GM18508 (cell line): ENCODE results near the gene OCA2.
"Not testable (repeated sequence)": the region's sequence is repeated elsewhere in the genome, so short reads cannot be mapped to it uniquely, and the experiment has no call there.

Experiments
- ATAC-seq: cut with Tn5 transposase; IDR thresholded peaks from one replicate; pipeline ENCODE4 v1.9.1; 2021; ENCODE audit warnings: moderate number of reproducible peaks; ENCODE audit not compliant: insufficient read depth, unreplicated experiment

Gene OCA2

DNA sequence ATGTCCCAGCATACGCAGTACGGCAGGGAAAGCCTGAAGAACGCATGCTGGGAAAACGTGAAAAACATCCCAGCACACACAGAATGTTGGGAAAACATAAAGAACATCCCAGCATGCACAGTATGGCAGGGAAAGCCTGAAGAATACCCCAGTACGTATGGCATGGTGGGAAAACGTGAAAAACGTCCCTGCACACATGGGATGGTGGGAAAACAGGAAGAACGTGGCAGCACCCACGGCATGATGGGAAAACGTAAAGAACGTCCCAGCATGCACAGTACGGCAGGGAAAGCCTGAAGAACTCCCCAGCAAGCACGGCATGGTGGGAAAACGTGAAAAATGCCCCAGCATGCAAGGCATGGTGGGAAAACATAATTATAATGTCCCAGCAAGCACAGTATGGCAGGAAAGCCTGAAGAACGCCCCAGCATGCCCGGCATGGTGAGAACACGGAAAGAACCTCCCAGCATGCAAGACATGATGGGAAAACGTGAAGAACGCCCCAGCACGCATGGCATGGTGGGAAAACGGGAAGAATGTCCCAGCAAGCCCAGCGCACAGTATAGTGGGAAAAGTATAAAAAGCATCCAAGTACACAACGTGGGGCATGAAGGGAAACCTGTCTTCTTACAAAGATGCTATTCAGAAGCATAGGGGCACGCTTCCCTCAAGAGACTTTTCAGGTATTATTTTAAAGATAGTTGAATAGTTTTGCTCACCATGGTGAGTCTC, 128.3 kb downstream of the OCA2 start:
- no peak for ATAC-seq

DNA sequence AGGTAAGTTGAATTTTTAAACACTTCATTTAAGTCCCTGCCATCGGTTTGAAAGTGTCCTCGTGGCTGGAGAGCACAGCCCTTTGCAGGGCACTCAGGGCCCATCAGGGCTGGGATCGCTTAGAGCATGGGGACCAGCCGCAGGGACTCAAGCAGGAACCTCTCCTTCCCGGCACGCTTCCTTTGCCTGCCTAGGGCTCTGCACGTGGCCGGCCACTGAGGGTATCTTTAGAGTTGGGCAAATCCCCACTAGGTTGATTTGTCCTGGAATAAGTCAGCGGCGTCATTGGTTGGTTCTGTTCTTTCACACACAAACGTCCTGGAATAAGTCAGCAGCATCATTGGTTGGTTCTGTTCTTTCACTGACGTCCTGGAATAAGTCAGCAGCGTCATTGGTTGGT, 131.6 kb downstream of the OCA2 start:
- no peak for ATAC-seq

DNA sequence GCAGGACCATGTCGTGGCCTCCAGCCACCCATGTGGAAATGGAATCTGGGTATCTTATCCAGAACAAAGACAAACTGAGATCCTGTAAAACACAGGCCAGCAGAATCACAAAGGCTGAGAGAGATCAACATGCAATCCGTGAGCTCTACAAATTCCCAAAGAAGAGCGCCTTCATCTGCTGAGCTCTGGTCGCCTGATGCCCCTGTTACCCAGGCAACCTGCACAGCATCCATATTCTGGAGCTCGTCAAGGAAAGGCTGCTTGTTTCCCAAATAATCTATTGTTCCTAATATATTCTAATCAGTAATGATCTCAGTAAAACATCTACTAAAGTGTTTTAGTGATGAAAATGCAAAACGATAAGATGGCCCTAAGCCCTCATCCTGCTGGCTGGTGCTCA, 133.6 kb downstream of the OCA2 start:
- no peak for ATAC-seq

- ATAC-seq, result no peak
Observed at GRCh38 chr15:27961801-27962200, 137.3 kb downstream of the OCA2 start.

DNA sequence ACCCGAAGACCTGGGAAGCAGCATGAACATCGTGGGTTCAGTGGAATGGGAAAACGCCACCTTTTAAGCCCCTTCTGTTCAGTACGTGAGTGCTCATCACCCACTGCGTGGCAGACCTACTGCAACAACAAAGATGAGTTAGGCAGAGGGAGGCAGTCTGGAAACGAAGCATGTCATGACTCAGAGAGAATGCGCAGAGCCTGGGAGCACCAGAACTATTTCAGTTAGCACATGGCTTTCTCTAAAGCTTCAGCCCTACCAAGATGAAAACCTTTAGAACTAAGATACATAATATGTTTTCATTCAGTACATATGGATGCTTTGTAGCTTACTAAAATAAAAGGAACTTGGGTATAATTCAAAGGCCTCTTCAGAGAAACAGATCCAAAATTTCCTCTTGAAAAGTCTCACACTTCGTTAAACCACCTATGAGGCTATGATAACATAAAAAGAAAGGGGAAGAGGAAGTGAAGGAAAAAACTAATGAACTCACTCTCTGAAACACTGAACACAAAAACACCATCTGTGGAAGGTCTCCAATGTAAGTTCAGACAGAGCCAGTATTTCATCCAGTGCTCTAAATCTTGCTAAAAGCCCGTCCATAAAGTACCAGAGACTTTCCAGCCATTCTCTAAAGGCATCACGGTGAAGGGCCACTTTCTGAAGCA, 140.1 kb downstream of the OCA2 start:
- no peak for ATAC-seq

DNA sequence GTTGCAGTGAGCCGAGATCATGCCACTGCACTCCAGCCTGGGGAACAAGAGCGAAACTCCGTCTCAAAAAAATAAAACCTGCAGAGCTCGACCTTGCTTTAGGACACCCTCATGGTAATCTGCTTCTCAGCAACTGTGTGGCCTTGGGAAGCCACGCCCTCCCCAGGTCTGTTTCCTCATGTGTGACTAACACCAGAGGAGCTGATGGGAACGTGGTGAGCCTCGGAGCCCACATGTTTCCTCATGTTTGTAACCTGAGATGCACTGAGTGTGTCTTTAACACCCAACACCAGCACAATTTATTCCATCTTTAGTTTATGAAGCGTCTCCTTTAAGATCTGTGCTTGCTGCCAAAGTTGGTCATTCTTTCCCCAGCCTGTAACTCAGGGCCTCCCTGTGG, 142.8 kb downstream of the OCA2 start:
- ATAC-seq, result no peak

- ATAC-seq, result no peak
Observed at GRCh38 chr15:27955087-27955486, 144.0 kb downstream of the OCA2 start.

GRCh38 chr15:27952593-27952992, 146.5 kb downstream of the OCA2 start:
- not testable (repeated sequence) for ATAC-seq

DNA sequence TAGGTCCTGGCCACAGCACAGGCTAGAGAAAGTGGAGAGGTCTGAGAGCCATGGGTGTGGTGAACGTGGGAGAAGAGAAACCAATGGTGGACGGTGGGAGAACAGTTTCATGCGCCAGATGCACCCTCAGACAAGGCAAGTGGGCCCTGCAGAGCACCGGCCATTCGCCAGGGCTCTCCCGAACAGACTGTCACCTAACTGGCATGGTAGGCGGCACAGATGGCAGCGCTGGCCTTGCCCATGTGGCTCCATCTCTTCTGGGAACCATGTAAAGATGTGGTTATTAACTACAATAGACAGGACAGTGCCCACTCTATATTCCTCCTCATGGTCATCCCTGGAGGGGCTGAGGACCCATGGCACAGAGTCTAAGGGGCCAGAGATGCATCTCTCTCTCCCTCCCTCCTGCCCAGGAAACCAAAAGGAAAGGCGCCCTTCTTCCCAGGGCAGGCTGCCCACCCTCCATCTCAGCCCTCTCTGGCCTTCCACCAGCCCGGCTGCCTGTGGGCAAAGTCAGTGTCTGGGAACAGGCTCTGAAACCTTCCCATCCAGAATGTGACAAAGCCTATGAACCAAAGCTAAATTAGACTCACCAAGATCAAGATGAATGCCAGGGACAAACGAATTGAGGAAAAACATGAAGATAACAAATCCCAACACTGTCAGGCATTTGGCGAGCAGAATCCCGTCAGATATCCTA, 147.8 kb downstream of the OCA2 start:
- no peak for ATAC-seq

DNA sequence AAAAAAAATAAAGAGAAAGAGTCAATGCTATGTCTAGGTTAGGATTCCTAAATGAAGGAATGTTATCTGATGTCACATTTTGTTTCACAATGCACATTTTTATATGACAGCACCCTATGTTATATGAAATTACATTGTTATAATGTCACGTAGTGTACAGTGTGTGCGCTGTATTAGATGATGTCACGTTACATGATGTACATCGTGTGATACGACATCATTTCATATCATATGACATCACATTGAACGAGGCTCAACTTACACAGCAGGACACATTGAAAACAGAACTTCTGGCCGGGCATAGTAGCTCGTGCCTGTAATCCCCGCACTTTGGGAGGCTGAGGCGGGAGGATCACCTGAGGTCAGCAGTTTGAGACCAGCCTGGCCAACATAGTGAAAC, 150.0 kb downstream of the OCA2 start:
- no peak for ATAC-seq

DNA sequence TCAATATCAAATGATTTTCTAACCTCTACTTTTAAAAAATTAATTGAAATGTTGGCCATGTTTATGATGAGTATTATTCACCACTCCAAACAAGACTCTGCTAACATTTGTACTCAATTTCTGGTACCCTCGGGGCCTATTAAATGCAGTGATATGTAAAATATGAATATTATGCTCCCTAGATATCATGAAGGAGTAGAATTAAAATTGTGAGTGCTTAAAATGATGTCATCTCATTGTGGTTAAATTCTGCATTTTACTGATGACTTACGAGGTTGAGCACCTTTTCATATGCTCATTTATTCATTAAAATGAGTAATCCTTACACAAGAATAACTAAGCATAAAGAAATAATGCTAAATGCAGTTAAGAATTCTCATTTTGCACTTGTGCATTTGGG, 159.9 kb downstream of the OCA2 start:
- no peak for ATAC-seq

DNA sequence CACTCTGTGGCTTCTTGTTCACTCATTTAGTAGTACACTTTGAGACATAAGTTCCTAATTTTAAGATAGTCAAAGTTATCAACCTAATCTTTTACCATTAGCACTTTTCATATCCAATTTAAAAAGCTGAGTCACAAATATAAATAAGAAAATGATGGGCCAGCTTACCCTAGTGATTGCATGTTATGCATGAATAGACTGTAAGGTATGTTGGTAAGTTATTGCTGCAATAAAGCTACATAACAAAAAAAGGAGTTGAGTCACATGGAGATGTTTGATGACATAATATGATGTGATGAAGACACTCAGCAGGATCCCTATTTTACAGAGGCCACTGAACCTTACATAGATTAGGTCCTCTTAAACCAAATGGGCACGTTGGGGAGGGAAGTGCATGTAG, 161.3 kb downstream of the OCA2 start:
- ATAC-seq, result no peak

GRCh38 chr15:27936164-27936563, 163.0 kb downstream of the OCA2 start:
- no peak for ATAC-seq

GRCh38 chr15:27935328-27935727, 163.8 kb downstream of the OCA2 start:
- no peak for ATAC-seq

- no peak for ATAC-seq
Observed at GRCh38 chr15:27934782-27935181, 164.3 kb downstream of the OCA2 start.

- ATAC-seq, result no peak
Observed at GRCh38 chr15:27933562-27933961, 165.6 kb downstream of the OCA2 start.

DNA sequence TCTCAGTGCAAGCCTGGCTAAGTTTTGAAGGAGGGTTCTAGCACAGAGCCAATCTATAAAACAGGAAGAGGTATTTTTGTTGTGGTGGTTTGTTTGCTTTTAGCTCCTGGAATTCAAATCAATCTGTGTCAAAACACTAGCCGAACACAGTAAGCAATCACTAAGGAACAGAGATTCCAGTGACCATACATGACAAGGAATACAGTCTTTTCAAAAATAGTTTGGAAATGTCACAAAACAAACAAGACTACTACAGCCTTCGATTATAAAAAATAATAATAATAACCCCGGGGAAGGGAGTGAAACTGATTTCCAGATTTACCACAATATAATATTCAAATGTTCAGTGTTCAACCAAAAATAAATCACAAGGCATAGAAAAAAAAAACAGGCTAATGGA, 166.5 kb downstream of the OCA2 start:
- ATAC-seq, result no peak

DNA sequence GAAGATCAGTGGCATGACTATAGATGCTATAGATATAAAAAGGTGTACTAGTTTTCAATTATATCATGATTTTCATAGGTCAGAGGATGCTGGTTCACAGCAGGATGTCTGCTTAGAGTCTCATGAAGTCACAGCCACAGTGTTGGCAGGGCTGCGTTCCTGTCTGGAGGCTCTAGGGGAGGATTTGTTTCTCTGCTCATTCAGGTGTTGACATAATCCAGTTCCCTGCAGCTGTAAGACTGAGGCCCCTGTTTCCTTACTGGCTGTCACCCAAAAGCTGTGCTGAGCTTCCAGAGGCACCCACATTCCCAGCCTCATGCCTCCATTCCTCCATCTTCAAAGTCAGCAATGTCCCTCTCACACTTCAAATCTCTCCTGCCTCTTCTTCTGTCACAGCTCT, 170.7 kb downstream of the OCA2 start:
- ATAC-seq, result no peak

DNA sequence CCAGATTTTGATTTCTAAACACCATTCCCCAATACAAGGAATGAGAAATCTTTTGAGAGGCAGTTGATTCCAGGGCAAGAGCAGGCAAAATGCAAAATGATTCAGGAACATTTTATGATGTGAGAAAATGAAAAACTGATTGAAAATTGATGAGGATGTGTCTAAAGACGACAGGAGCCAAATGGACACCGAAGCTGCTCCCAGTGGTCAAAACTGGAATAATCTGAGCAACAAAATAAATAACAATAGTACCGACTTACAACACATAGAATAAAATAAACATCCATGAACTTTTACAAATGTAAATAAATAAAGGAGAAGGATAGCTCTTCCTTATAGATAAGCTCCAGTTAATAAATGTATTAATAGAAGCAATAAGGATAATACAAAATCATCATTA, 186.8 kb downstream of the OCA2 start:
- no peak for ATAC-seq

GRCh38 chr15:27906802-27907201, 192.3 kb downstream of the OCA2 start:
- ATAC-seq, result no peak

DNA sequence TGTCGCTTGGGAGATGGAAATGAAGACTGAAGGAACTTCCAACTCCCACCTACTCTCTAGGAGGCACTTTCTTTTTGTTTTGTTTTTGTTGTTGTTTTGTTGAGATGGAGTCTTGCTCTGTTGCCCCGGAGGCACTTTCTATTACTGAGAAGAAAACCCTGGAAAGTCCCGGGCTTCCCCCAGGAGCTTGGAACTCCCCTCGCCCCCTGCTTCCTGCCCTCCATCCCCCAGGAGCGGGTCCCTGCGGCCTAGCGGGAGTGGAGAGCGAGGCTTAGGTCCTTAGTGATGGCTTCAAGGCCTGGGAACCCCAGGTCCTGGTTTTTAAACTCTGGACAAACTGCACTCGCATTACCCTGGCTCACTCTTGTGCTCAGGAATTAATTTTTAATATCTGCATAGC, 195.7 kb downstream of the OCA2 start:
- ATAC-seq, result no peak
